Upper lobe of right lung (tissue), 1 donor: ENCODE data around the gene RAB8B. TPM values are rescaled to one million over a fixed set of nuclear protein-coding genes. Genes with fewer than 3 reads are reported as not detected.

ENCODE experiments used
- ATAC-seq: fragments of 200-7000 bp; cut with Tn5 transposase; one replicate; pipeline ENCODE4 v1.9.1; 2020; ENCODE audit warnings: mild to moderate bottlenecking, moderate library complexity
- DNase-seq: peaks from one replicate; pipeline ENCODE4 v3.0.0-alpha.2; 2020
- H3K27ac ChIP-seq: fragments of 200-600 bp; one replicate; pipeline ENCODE4 v1.8.0; 2022
- H3K27me3 ChIP-seq: fragments of 200-600 bp; one replicate; pipeline ENCODE4 v1.8.0; 2022; ENCODE audit warnings: mild to moderate bottlenecking
- H3K36me3 ChIP-seq: fragments of 200-600 bp; one replicate; pipeline ENCODE4 v1.8.0; 2022
- H3K4me1 ChIP-seq: fragments of 200-600 bp; one replicate; pipeline ENCODE4 v1.8.0; 2022
- H3K4me3 ChIP-seq: fragments of 200-600 bp; one replicate; pipeline ENCODE4 v1.8.0; 2022; ENCODE audit warnings: mild to moderate bottlenecking
- H3K9me3 ChIP-seq: fragments of 200-600 bp; one replicate; pipeline ENCODE4 v1.8.0; 2022
- CTCF ChIP-seq: fragments of 200-600 bp; IDR thresholded peaks from one replicate; pipeline ENCODE4 v1.8.0; 2022; ENCODE audit warnings: antibody characterized with exemption
- intact Hi-C: fragments of 100-400 bp; cut with DNase I; formaldehyde crosslinking; loops from one replicate; pipeline ENCODE4 v1.11.0; 2022
- total RNA-seq: library from RNA; stranded (reverse); fragmentation: NEBNext Ultra II Directional; extraction: Animal tissue kit (Norgen Biotek cat#: 25700); gene quantifications from one replicate; pipeline ENCODE4 v1.2.1, GENCODE V29; 2021
- donor health status: DM: no; HTN: yes; CAD: no; lungs with severe emphysema.

Gene RAB8B
- total RNA-seq, 1 donor from 2014 or later = 54.5 TPM

DNA sequence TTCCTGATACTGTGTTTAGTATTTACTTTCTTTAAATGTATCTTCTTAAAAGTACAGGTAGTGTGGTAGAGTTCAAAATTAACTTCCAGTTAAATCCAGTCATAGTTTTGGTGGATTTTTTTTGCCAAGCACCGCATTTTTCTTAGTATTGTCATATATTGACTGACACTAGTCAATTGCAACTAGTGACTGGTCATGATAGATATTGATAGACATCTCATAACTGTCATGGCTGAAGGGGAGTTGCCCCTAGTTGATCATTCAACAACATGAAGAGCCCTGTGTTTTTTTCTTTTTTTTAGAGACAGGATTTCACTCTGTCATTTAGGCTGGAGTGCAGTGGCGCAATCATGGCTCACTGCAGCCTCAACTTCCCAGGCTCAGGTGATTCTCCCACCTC is 22.1 kb downstream of the RAB8B start:
- Histone ChIP-seq H3K36me3 (no peaks in the 10 kb centered on the region), H3K9me3 (no peaks in the 10 kb centered on the region), H3K4me3 (no peak overlapping the region), H3K27me3 (no peaks in the 10 kb centered on the region), H3K27ac (peak overlapping the region; percentile 58), H3K4me1 (peaks cover 36% of the 10 kb centered on the region)
- no peak for TF ChIP-seq CTCF
- intact Hi-C loops = no loop called here
- DNase-seq (no peak), ATAC-seq (no peak)

DNA sequence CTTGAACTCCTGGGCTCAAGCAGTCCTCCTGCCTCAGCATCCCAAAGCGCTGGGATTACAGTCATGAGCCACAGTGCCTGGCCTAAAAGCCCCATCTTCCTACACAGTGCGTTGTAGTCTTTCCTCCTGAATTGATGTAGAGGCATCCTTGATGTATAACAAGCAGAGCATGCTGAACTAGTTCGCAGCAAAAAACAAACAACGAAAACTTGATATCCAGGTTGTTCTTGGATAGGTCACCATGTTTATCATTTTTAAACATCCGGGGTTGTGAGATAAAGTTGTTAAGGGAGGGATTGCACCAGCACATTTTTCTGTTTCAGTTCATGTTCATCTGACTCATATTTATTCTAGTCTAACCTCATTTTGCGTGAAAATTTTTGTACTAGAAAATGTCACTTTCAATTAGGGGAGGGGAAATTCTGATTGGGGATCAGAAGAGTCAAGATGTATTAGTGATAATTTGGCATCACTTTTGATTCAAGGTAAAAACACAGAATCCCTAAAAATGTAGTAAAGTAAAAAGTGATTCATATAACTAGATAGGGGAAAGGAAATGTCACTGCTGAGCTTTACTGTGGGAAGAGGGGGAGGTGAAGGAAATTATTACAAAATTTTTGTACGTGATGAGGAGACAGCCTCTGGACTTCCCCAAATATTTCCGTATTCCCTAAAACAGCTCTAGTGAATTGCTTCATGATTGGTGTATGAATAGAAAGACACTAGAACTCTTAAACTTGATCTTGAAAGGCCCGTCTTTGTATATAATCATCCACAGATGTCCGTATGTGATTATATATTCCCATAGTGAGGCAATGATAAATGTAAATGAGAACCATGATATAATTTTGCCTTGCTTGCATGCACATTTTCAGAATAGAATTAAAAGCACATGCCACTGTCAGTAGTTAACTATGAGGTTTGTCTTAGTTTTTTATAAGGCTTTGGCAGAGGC is 22.9 kb downstream of the RAB8B start:
- no peak for DNase-seq
- H3K4me3 ChIP-seq = no peak overlapping the region

GRCh38 chr15:63218100-63218808 is 28.8 kb downstream of the RAB8B start:
- TF ChIP-seq CTCF = no peak
- H3K4me1 ChIP-seq = peaks cover 43% of the 10 kb centered on the region

More for the DNA sequence above, 22.9 kb downstream of the RAB8B start:
- ATAC-seq = peak; percentile 70
- Histone ChIP-seq H3K27me3 (no peaks in the 10 kb centered on the region), H3K27ac (peak overlapping the region; percentile 58), H3K36me3 (no peaks in the 10 kb centered on the region), H3K4me1 (peaks cover 36% of the 10 kb centered on the region), H3K9me3 (no peaks in the 10 kb centered on the region)
- intact Hi-C loops = no loop called here
- no peak for TF ChIP-seq CTCF

DNA sequence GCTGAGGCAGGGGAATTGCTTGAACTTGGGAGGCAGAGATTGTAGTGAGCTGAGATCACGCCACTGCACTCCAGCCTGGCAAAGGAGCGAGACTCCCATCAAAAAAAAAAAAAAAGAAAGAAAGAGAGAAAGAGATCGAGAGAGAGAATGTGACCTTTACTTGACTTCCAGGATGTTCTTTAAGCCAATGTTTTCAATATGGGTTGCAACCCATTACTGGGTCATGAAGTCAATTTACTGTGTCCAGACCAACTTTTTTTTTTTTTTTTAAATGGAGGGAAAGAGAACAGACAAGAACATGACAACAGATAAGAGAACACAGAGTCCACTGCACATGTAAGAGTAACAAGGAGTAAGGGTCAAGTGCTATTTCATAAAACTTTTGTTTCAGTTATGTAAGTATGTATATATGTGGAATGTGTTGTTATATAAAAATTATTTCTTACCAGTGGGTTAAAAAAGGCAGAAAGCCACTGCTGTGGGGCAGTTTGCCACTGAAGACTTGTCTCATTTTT is 29.8 kb downstream of the RAB8B start:
- intact Hi-C loops = no loop called here
- Histone ChIP-seq H3K4me3 (no peak overlapping the region), H3K27ac (peak overlapping the region; percentile 12), H3K4me1 (peaks cover 41% of the 10 kb centered on the region), H3K9me3 (no peaks in the 10 kb centered on the region), H3K27me3 (no peaks in the 10 kb centered on the region), H3K36me3 (peaks cover 8% of the 10 kb centered on the region)
- ATAC-seq (no peak), DNase-seq (no peak)
- TF ChIP-seq CTCF = no peak

More at GRCh38 chr15:63218100-63218808, 28.8 kb downstream of the RAB8B start:
- no peak for DNase-seq
- H3K27ac ChIP-seq = peak overlapping the region; percentile 12
- no peaks in the 10 kb centered on the region for H3K27me3 ChIP-seq
- no peaks in the 10 kb centered on the region for H3K9me3 ChIP-seq
- intact Hi-C loops = no loop called here
- peaks cover under 1% of the 10 kb centered on the region for H3K36me3 ChIP-seq
- no peak overlapping the region for H3K4me3 ChIP-seq
- peak; percentile 16 for ATAC-seq

- Histone ChIP-seq H3K9me3 (no peaks in the 10 kb centered on the region), H3K27ac (no peak overlapping the region), H3K4me3 (no peak overlapping the region), H3K4me1 (peaks cover 45% of the 10 kb centered on the region), H3K36me3 (peaks cover 8% of the 10 kb centered on the region), H3K27me3 (no peaks in the 10 kb centered on the region)
- TF ChIP-seq CTCF = no peak
- ATAC-seq (peak; percentile 90), DNase-seq (no peak)
- intact Hi-C loops = no loop called here
Measured at GRCh38 chr15:63221346-63221745, 31.9 kb downstream of the RAB8B start.
